HG03432 (cell line): Measurements from ENCODE around the gene RTL5.

Experiments used
- ATAC-seq: cut with Tn5 transposase; IDR thresholded peaks from one replicate; pipeline ENCODE4 v1.9.1; 2021; ENCODE audit warnings: mild to moderate bottlenecking, moderate library complexity; ENCODE audit not compliant: unreplicated experiment

The RTL5 gene

GRCh38 chrX:72130156-72130761 is 1.5 kb downstream of the RTL5 start:
- no peak for ATAC-seq

- no peak for ATAC-seq
These were observed 2.1 kb downstream of the RTL5 start for GRCh38 chrX:72129661-72130060.

GRCh38 chrX:72128881-72129280 is 2.8 kb downstream of the RTL5 start:
- ATAC-seq: no peak

- ATAC-seq: no peak
These were observed 3.4 kb downstream of the RTL5 start for GRCh38 chrX:72128183-72128834.

GRCh38 chrX:72127332-72127731 is 4.4 kb downstream of the RTL5 start:
- no peak for ATAC-seq

GRCh38 chrX:72126539-72127140 is 5.1 kb downstream of the RTL5 start:
- ATAC-seq: peak; percentile 77

GRCh38 chrX:72126048-72126415 is 5.7 kb downstream of the RTL5 start:
- ATAC-seq: peak; percentile 8

- ATAC-seq: no peak
These were observed 6.2 kb downstream of the RTL5 start for GRCh38 chrX:72125331-72126047.

- ATAC-seq: no peak
These were observed 7.0 kb downstream of the RTL5 start for GRCh38 chrX:72124540-72125201.

GRCh38 chrX:72123471-72124185 is 8.1 kb downstream of the RTL5 start:
- no peak for ATAC-seq

GRCh38 chrX:72122621-72123337 is 8.9 kb downstream of the RTL5 start:
- no peak for ATAC-seq

- ATAC-seq: peak; percentile 78
These were observed 10.3 kb downstream of the RTL5 start for GRCh38 chrX:72121383-72121782.

GRCh38 chrX:72120837-72121236 is 10.9 kb downstream of the RTL5 start:
- ATAC-seq: no peak

- ATAC-seq: no peak
These were observed 14.0 kb downstream of the RTL5 start for GRCh38 chrX:72117636-72118210.

- no peak for ATAC-seq
These were observed 16.3 kb downstream of the RTL5 start for GRCh38 chrX:72115380-72115779.

- no peak for ATAC-seq
These were observed 16.9 kb downstream of the RTL5 start for GRCh38 chrX:72114807-72115206.

- no peak for ATAC-seq
These were observed 17.4 kb downstream of the RTL5 start for GRCh38 chrX:72114306-72114705.

GRCh38 chrX:72113461-72113860 is 18.3 kb downstream of the RTL5 start:
- no peak for ATAC-seq

- no peak for ATAC-seq
These were observed 20.6 kb downstream of the RTL5 start for GRCh38 chrX:72110876-72111708.
